Activated effector memory CD4-positive, alpha-beta T cell treated with anti-CD3 and anti-CD28 coated beads, Interleukin-2, amount 50 U/mL, for 16 hours (primary cell): ENCODE results near the gene NUP210.

ENCODE experiments used
- DNase-seq: peaks from one replicate; pipeline ENCODE4 v3.0.0-alpha.2; 2020

NUP210 gene

GRCh38 chr3:13285007-13285567, 135.0 kb downstream of the NUP210 start:
- no peak for DNase-seq

GRCh38 chr3:13283877-13284264, 136.3 kb downstream of the NUP210 start:
- no peak for DNase-seq

- DNase-seq = no peak
Measured at GRCh38 chr3:13282986-13283876, 136.9 kb downstream of the NUP210 start.

- no peak for DNase-seq
Measured at GRCh38 chr3:13282358-13282985, 137.7 kb downstream of the NUP210 start.

DNA sequence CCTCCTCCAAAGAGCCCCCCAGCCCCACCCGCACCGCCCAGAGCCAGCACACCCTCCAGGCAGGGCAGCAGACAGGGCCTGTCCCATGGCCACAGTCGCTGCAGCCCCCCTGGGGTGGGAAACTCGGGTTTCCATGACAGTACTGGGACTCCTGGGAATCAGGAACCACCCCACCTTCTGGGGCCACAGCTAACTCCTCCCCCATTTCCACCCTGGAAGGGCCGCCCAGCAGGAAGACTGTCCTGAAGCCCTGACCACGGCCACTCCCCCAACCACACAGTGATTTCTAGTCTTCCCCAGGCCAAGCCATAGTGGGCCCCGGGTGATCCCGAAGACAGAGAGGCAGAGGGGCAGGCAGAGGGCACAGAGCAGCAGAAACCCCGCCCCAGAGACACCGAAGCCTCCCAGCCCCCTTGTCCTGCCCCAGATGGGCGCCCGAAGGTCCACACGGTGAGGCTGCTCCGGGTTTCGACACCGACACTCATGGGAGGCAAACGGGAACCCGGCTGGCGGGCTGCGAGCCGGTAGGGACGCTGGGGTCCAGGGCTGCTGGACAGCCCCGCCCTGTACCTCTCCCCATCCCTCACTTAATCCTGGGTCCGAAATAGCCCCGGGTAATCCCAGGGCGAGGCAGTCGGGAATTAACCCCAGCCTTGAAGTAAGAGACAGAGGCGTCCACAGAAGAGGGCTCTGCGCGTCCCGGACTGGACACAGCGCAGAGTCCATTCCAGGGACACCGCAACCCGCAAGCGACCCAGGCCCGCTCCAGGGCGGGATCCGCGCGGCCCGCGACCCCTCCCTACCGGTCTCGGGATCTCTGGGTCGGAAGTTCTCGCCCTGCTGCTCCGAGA, 138.4 kb downstream of the NUP210 start:
- DNase-seq = no peak

GRCh38 chr3:13280811-13281506, 139.2 kb downstream of the NUP210 start:
- no peak for DNase-seq

GRCh38 chr3:13280122-13280790, 139.9 kb downstream of the NUP210 start:
- no peak for DNase-seq

DNA sequence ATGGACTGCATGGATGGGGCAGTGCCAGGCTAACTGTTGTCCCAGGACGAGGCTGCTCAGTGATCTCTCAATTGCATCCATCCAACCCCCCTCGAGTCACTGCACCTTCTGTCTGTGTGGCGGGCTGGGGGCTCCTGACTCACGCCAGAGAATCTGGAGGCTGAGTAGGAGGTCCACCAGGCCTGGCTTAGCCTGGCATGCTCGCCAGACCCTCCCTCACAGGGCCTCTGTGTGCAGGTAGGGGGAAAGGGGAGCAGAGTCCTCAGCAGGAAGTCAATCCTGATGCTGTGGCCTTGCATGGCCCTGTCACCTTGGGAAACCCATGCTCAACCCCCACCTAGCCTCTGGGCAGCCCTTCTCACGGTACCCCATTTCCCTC, 140.6 kb downstream of the NUP210 start:
- no peak for DNase-seq

- DNase-seq = no peak
Measured at GRCh38 chr3:13278783-13279531, 141.2 kb downstream of the NUP210 start.

DNA sequence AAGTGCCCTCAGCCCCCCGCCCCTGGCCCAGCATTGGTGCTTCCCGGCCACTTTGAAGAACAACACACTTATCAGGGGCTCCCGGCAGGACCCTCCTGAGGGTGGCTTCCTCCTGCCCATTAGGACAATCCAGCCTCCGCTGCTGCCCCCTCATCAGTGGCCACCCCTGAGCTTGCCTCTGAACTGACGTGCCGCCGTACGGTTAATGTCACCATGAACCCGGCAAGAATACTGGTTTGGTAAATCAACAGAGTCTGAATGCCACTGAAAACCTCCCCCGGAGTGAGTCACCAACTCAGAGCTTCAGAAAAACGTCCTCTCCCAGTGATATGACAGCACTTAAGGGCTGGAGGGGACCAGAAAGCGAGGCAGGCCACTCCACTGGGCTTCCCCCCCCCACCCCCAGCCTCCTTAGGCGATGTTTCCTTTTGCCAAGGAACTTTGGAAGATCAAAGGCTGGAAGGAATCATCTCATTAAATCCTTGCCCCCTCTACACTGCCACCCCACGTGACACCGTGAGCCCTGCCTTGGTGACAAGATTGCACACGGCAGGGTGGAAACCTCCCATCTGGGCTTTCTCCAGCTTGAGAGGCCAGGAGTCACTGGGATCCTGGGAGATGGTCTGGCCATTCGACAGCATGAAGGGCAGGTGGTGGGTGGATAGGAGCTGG, 142.1 kb downstream of the NUP210 start:
- peak; percentile 37 for DNase-seq

GRCh38 chr3:13277196-13277813, 142.8 kb downstream of the NUP210 start:
- DNase-seq = peak; percentile 44

DNA sequence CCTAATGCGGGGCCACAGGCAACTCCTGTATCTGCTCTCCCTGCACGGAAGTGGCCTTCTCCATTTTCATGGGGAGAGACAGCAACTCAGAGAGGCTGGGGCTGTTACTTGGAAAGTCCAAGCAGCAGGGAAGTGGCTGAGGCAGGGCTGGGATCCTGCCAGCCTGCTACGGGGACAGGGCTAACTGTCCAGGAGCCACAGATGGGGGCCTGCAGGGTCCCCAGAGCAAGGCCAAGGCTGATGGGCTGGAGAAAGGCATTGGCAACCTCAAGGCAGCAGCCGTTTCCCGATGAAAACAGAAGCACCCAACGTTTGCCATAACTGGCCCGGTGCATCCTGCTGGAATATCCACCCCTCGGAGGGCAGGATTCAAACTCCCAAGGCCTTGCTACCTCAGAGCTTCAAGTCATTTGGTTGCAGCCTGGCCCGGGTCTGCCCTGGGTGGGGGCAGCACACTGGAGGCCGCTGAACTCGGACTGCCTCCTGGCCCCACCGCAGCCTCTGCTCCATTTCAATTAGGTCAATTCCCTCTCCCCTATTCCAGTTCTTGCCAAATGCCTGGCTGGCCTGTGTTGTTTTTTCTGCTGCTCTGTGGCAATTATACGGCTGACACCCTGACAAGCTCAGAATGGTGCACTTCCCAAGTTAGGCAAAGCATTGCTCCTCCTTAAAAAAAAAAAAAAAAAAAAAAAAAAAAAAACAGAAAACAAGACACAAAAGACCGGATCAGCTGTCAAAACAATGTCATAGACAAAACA, 143.5 kb downstream of the NUP210 start:
- DNase-seq = peak; percentile 58

DNA sequence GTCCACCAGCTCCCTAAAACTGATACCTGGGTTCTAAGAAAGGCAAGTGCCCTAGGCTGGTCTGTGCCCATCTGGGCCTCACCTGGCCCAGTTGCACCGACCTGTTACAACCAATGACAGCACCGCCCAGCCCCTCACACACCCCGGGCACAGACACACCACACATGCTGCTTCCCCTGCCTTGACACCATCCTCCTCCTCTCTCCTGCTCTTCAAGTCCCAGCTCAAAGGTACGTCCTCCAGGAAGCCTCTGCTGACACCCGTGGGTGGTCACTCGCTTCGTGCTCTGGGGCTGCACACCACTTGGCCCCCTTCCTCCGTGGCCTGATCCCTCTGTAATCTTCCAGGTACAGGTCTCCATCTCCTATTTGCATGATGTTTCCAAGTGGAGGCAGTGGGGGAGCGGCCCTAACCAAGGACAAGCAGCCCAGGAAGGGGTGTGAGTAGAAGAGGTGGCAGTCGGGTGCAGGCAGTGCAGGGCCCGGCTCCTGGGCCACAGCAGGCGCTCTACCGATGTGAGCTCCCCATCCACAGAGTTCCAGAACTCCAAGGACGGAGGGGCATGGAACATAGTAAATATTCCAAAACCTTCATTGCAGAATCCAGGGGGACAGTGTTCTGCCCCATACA, 144.6 kb downstream of the NUP210 start:
- peak; percentile 37 for DNase-seq

DNA sequence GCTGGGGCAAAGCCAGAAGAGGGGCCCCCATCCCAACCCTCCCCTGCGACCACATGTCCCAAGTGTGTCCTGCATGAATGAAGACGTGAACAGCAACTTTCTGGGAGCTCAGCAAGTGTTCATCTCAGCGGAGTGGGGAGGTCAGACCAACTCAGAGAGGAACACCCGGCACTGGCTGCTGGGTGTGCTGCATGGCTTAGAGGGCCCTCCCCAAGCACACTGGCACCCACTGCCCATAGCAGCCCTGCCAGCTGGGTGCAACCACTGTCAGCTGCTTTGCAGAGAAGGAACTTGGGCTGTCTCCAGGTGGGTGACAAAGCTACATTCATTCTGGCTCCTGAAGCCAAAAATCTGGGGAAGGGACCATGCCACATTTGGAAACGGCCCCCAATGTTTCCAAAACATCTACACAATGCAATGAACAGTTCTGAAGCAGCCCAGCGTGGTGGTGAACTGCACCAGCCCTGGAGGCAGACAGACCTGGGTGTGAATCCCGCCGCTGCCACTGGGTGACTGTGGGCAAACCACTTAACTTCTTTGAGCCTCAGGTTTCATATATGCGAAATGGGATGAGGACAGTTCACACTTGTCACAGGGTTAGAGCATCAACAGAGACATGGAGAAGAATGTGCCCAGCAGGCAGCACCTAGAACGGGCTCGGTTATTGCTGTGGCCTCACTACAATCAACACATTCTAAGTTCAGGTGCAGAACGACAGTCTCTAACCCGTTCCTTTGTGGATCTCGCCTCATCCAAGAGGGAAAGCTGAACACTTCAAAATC, 145.4 kb downstream of the NUP210 start:
- peak; percentile 53 for DNase-seq

- DNase-seq = peak; percentile 43
Measured at GRCh38 chr3:13274125-13274524, 146.0 kb downstream of the NUP210 start.

- DNase-seq = peak; percentile 39
Measured at GRCh38 chr3:13273604-13274105, 146.5 kb downstream of the NUP210 start.

GRCh38 chr3:13272831-13273603, 147.1 kb downstream of the NUP210 start:
- peak; percentile 55 for DNase-seq
